DOHH2 (cell line): Measurements from ENCODE around the gene CYTH1.

Source experiments
- CTCF ChIP-seq: fragments of 200-600 bp; sonication (generic); IDR thresholded peaks from one replicate; pipeline ENCODE4 v1.5.1; 2014; ENCODE audit warnings: antibody characterized with exemption, mild to moderate bottlenecking, low read depth, low read length; ENCODE audit not compliant: poor library complexity, severe bottlenecking
- EZH2phosphoT487 ChIP-seq: fragments of 200-600 bp; sonication (generic); IDR thresholded peaks from 2 replicates; pipeline ENCODE4 v1.6.1; 2017; ENCODE audit warnings: borderline replicate concordance, mild to moderate bottlenecking, antibody characterized with exemption, low read length, moderate library complexity, mixed read lengths

GRCh38 chr17:78821961-78822360 is 39.9 kb upstream of the CYTH1 start:
- TF ChIP-seq CTCF: no peak
- TF ChIP-seq EZH2phosphoT487: no peak
